ENCODE measurements around the gene ZSCAN21.

- no peak for TF ChIP-seq CTCF (IDR thresholded peaks at IDR 0.05)
- TF ChIP-seq POLR2A (IDR thresholded peaks at IDR 0.05) = no peak
These were observed 46.1 kb downstream of the ZSCAN21 start for GRCh38 chr7:100095704-100096103.

Data from body of pancreas (tissue), 4 donors.